Endothelial cell (in vitro differentiated cells): ENCODE results near the gene RTP4. TPM values are rescaled to one million over a fixed set of nuclear protein-coding genes. Genes with fewer than 3 reads are reported as not detected.

Source experiments
- total RNA-seq: library from RNA; stranded (reverse); fragmentation: NEBNext Ultra II Directional; extraction: Animal tissue kit (Norgen Biotek cat#: 25700); gene quantifications from one replicate; pipeline ENCODE4 v1.2.1, GENCODE V29; 2021; ENCODE audit not compliant: unreplicated experiment

RTP4 gene
- total RNA-seq, 1 donor from 2014 or later, result not detected

Other genes starting within 250 kb of the RTP4 start
- 8.9 TPM for gene RPL39L, start 228.9 kb upstream of the RTP4 start, total RNA-seq
- gene RTP1, start 170.9 kb upstream of the RTP4 start, total RNA-seq, result not detected
- 0.56 TPM for gene MASP1, start 76.6 kb upstream of the RTP4 start, total RNA-seq